ENCODE measurements around the gene KCNIP4. TPM values are rescaled to one million over a fixed set of nuclear protein-coding genes. Genes with fewer than 3 reads are reported as not detected.

KCNIP4 gene
- total RNA-seq, 1 donor from 2014 or later = not detected

- Histone ChIP-seq H3K4me3 (no peak overlapping the region), H3K9me3 (no peaks in the 10 kb centered on the region), H3K27ac (no peak overlapping the region), H3K36me3 (no peaks in the 10 kb centered on the region), H3K27me3 (no peaks in the 10 kb centered on the region), H3K4me1 (no peaks in the 10 kb centered on the region)
- no peak for TF ChIP-seq CTCF (IDR thresholded peaks at IDR 0.05)
- intact Hi-C loops (cut with DNase I) = no loop called here
- no peak for ATAC-seq
- DNase-seq = no peak
Observed at GRCh38 chr4:21211846-21212245, 736.7 kb downstream of the KCNIP4 start.

- Histone ChIP-seq H3K4me1 (no peaks in the 10 kb centered on the region), H3K9me3 (no peaks in the 10 kb centered on the region), H3K36me3 (no peaks in the 10 kb centered on the region), H3K4me3 (no peak overlapping the region), H3K27ac (no peak overlapping the region), H3K27me3 (no peaks in the 10 kb centered on the region)
- intact Hi-C loops (cut with DNase I) = no loop called here
- ATAC-seq = no peak
- no peak for TF ChIP-seq CTCF (IDR thresholded peaks at IDR 0.05)
- no peak for DNase-seq
Observed at GRCh38 chr4:21209860-21210259, 738.7 kb downstream of the KCNIP4 start.

- DNase-seq = no peak
- no peaks in the 10 kb centered on the region for H3K4me1 ChIP-seq
- no peaks in the 10 kb centered on the region for H3K27me3 ChIP-seq
- H3K9me3 ChIP-seq = no peaks in the 10 kb centered on the region
- intact Hi-C loops (cut with DNase I) = no loop called here
- no peak overlapping the region for H3K27ac ChIP-seq
- H3K36me3 ChIP-seq = no peaks in the 10 kb centered on the region
- TF ChIP-seq CTCF (IDR thresholded peaks at IDR 0.05) = no peak
- no peak for ATAC-seq
- no peak overlapping the region for H3K4me3 ChIP-seq
Observed at GRCh38 chr4:21205821-21206531, 742.6 kb downstream of the KCNIP4 start.

- DNase-seq (no peak), ATAC-seq (no peak)
- H3K4me3 ChIP-seq = no peak overlapping the region
- TF ChIP-seq CTCF (IDR thresholded peaks at IDR 0.05) = no peak
- no peak overlapping the region for H3K27ac ChIP-seq
- no peaks in the 10 kb centered on the region for H3K4me1 ChIP-seq
- H3K27me3 ChIP-seq = no peaks in the 10 kb centered on the region
- intact Hi-C loops (cut with DNase I) = no loop called here
- no peaks in the 10 kb centered on the region for H3K9me3 ChIP-seq
- no peaks in the 10 kb centered on the region for H3K36me3 ChIP-seq
Observed at GRCh38 chr4:21203416-21203815, 745.2 kb downstream of the KCNIP4 start.

GRCh38 chr4:21202959-21203358 is 745.6 kb downstream of the KCNIP4 start:
- intact Hi-C loops (cut with DNase I) = no loop called here
- no peak overlapping the region for H3K27ac ChIP-seq
- no peaks in the 10 kb centered on the region for H3K9me3 ChIP-seq
- no peaks in the 10 kb centered on the region for H3K27me3 ChIP-seq
- H3K4me3 ChIP-seq = no peak overlapping the region
- H3K36me3 ChIP-seq = no peaks in the 10 kb centered on the region
- TF ChIP-seq CTCF (IDR thresholded peaks at IDR 0.05) = no peak
- no peaks in the 10 kb centered on the region for H3K4me1 ChIP-seq
- no peak for DNase-seq
- ATAC-seq = no peak

- no peaks in the 10 kb centered on the region for H3K4me1 ChIP-seq
- no peak overlapping the region for H3K4me3 ChIP-seq
- no peak overlapping the region for H3K27ac ChIP-seq
- no peaks in the 10 kb centered on the region for H3K9me3 ChIP-seq
- ATAC-seq (no peak), DNase-seq (no peak)
- no peaks in the 10 kb centered on the region for H3K27me3 ChIP-seq
- intact Hi-C loops (cut with DNase I) = no loop called here
- TF ChIP-seq CTCF (IDR thresholded peaks at IDR 0.05) = no peak
- H3K36me3 ChIP-seq = no peaks in the 10 kb centered on the region
Observed at GRCh38 chr4:21198683-21199082, 749.9 kb downstream of the KCNIP4 start.

Measured in upper lobe of right lung (tissue), 1 donor.